ENCODE data around the gene ERP44. TPM values are rescaled to one million over a fixed set of nuclear protein-coding genes. Genes with fewer than 3 reads are reported as not detected.
"Not testable (repeated sequence)": the region's sequence is repeated elsewhere in the genome, so short reads cannot be mapped to it uniquely, and the experiment has no call there.

Gene ERP44
- total RNA-seq, 4 donors from 2014 or later: 7.6 to 21.9 (median 12.6) TPM

GRCh38 chr9:100066539-100066938 lies 32.3 kb downstream of the ERP44 start:
- no peaks in the 10 kb centered on the region for H3K4me1 ChIP-seq
- no peak overlapping the region for H3K4me3 ChIP-seq
- no peaks in the 10 kb centered on the region for H3K27me3 ChIP-seq
- intact Hi-C loops (cut with DNase I; ENCODE audit: low total_unique reads): no loop called here
- no peak for DNase-seq
- no peaks in the 10 kb centered on the region for H3K36me3 ChIP-seq
- no peaks in the 10 kb centered on the region for H3K9me3 ChIP-seq
- no peak overlapping the region for H3K27ac ChIP-seq
- TF ChIP-seq CTCF (IDR thresholded peaks at IDR 0.05): no peak
- TF ChIP-seq POLR2A (IDR thresholded peaks at IDR 0.05): no peak

GRCh38 chr9:100064872-100065581 lies 33.8 kb downstream of the ERP44 start:
- Histone ChIP-seq H3K36me3 (no peaks in the 10 kb centered on the region), H3K4me1 (no peaks in the 10 kb centered on the region), H3K27ac (no peak overlapping the region), H3K4me3 (no peak overlapping the region), H3K9me3 (no peaks in the 10 kb centered on the region), H3K27me3 (no peaks in the 10 kb centered on the region)
- DNase-seq: no peak
- intact Hi-C loops (cut with DNase I; ENCODE audit: low total_unique reads): no loop called here
- TF ChIP-seq CTCF (IDR thresholded peaks at IDR 0.05): no peak
- no peak for TF ChIP-seq POLR2A (IDR thresholded peaks at IDR 0.05)

- intact Hi-C loops (cut with DNase I; ENCODE audit: low total_unique reads): no loop called here
- H3K27ac ChIP-seq: no peak overlapping the region
- no peaks in the 10 kb centered on the region for H3K9me3 ChIP-seq
- no peaks in the 10 kb centered on the region for H3K4me1 ChIP-seq
- no peaks in the 10 kb centered on the region for H3K36me3 ChIP-seq
- no peaks in the 10 kb centered on the region for H3K27me3 ChIP-seq
- H3K4me3 ChIP-seq: no peak overlapping the region
- DNase-seq: no peak
- TF ChIP-seq CTCF (IDR thresholded peaks at IDR 0.05) (no peak), POLR2A (IDR thresholded peaks at IDR 0.05) (no peak)
Measured at GRCh38 chr9:100063185-100063584, 35.6 kb downstream of the ERP44 start.

- intact Hi-C loops (cut with DNase I; ENCODE audit: low total_unique reads); H3K27ac ChIP-seq; H3K9me3 ChIP-seq; H3K27me3 ChIP-seq; H3K4me3 ChIP-seq; H3K36me3 ChIP-seq; H3K4me1 ChIP-seq; DNase-seq: not testable (repeated sequence)
Measured at GRCh38 chr9:100062683-100063082, 36.1 kb downstream of the ERP44 start.

GRCh38 chr9:100058699-100059579 lies 39.9 kb downstream of the ERP44 start:
- TF ChIP-seq CTCF (IDR thresholded peaks at IDR 0.05) (no peak), POLR2A (IDR thresholded peaks at IDR 0.05) (no peak)
- H3K36me3 ChIP-seq: no peaks in the 10 kb centered on the region
- no peak overlapping the region for H3K27ac ChIP-seq
- DNase-seq: no peak
- no peaks in the 10 kb centered on the region for H3K4me1 ChIP-seq
- no peak overlapping the region for H3K4me3 ChIP-seq
- no peaks in the 10 kb centered on the region for H3K27me3 ChIP-seq
- no peaks in the 10 kb centered on the region for H3K9me3 ChIP-seq
- intact Hi-C loops (cut with DNase I; ENCODE audit: low total_unique reads): no loop called here
